PFSK-1 (cell line): Measurements from ENCODE around the gene COPRS.

Experiments
- POLR2AphosphoS5 ChIP-seq: IDR thresholded peaks from 2 replicates; pipeline ENCODE4 v1.6.1; 2012; ENCODE audit warnings: low read depth, mild to moderate bottlenecking, control low read depth, low read length, moderate library complexity
- SIN3A ChIP-seq: IDR thresholded peaks from 2 replicates; pipeline ENCODE4 v1.6.1; 2012; ENCODE audit warnings: mild to moderate bottlenecking, low read length, moderate library complexity, borderline replicate concordance; ENCODE audit not compliant: insufficient read depth
- TAF1 ChIP-seq: IDR thresholded peaks from 2 replicates; pipeline ENCODE4 v1.6.1; 2012; ENCODE audit warnings: low read length, control low read depth, borderline replicate concordance; ENCODE audit not compliant: insufficient read depth
- TF ChIP-seq, protein P1 (sequence below), 2 experiments: IDR thresholded peaks; 2 replicates each; pipeline versions ENCODE4 v1.6.1 to v1.8.0; 2011 to 2012; ENCODE audit warnings: low read depth in 2 of 2, low read length in 2 of 2, control low read depth in 1 of 2, inconsistent platforms in 1 of 2, mild to moderate bottlenecking in 1 of 2, moderate library complexity in 1 of 2; ENCODE audit not compliant: insufficient read depth in 1 of 2

DNA sequence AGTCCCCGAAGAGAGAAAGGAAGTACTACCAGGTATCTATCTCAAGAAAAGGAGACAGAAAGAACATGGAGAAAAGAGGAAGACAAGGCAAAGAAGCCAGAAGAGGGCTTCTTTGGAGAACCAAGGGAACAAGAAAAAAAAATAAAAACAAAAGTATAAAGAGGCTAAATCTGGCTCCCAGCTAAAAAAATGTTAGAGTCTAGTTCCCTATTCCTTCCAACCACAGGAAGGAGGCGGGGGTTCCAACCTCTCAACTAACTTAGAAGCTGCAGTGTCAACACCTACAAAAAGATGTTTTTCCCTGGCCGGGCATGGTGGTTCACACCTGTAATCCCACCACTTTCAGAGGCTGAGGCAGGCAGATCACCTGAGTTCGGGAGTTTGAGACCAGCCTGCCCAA lies 29.1 kb upstream of the COPRS start:
- TF ChIP-seq TAF1 = no peak
- TF ChIP-seq POLR2AphosphoS5 = no peak
- TF ChIP-seq, protein P1, sequence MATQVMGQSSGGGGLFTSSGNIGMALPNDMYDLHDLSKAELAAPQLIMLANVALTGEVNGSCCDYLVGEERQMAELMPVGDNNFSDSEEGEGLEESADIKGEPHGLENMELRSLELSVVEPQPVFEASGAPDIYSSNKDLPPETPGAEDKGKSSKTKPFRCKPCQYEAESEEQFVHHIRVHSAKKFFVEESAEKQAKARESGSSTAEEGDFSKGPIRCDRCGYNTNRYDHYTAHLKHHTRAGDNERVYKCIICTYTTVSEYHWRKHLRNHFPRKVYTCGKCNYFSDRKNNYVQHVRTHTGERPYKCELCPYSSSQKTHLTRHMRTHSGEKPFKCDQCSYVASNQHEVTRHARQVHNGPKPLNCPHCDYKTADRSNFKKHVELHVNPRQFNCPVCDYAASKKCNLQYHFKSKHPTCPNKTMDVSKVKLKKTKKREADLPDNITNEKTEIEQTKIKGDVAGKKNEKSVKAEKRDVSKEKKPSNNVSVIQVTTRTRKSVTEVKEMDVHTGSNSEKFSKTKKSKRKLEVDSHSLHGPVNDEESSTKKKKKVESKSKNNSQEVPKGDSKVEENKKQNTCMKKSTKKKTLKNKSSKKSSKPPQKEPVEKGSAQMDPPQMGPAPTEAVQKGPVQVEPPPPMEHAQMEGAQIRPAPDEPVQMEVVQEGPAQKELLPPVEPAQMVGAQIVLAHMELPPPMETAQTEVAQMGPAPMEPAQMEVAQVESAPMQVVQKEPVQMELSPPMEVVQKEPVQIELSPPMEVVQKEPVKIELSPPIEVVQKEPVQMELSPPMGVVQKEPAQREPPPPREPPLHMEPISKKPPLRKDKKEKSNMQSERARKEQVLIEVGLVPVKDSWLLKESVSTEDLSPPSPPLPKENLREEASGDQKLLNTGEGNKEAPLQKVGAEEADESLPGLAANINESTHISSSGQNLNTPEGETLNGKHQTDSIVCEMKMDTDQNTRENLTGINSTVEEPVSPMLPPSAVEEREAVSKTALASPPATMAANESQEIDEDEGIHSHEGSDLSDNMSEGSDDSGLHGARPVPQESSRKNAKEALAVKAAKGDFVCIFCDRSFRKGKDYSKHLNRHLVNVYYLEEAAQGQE (IDR thresholded peaks at IDR 0.05; ENCODE audit: insufficient read depth in 1 of 2, low read depth in 2 of 2, low read length in 2 of 2) = no peak
- TF ChIP-seq SIN3A = no peak
